ENCODE results near the gene TNN.

The TNN gene

GRCh38 chr1:175147569-175147968 is 79.9 kb downstream of the TNN start:
- DNase-seq (ENCODE audit: low read depth in 2 of 2): no peak

- DNase-seq (ENCODE audit: low read depth in 2 of 2): no peak
Measured at GRCh38 chr1:175148068-175148467, 80.4 kb downstream of the TNN start.

GRCh38 chr1:175150596-175151319 is 83.1 kb downstream of the TNN start:
- DNase-seq (ENCODE audit: low read depth in 2 of 2): no peak

- peak; percentile 35 to 60 for DNase-seq (ENCODE audit: low read depth in 2 of 2)
Measured at GRCh38 chr1:175152006-175152652, 84.5 kb downstream of the TNN start.

GRCh38 chr1:175154629-175155472 is 87.2 kb downstream of the TNN start:
- DNase-seq (ENCODE audit: low read depth in 2 of 2): peak; percentile 52 to 63

- DNase-seq (ENCODE audit: low read depth in 2 of 2): no peak
Measured at GRCh38 chr1:175155473-175155856, 87.8 kb downstream of the TNN start.

- no peak for DNase-seq (ENCODE audit: low read depth in 2 of 2)
Measured at GRCh38 chr1:175155936-175156335, 88.3 kb downstream of the TNN start.

- no peak for DNase-seq (ENCODE audit: low read depth in 2 of 2)
Measured at GRCh38 chr1:175157200-175157599, 89.6 kb downstream of the TNN start.

GRCh38 chr1:175158170-175158591 is 90.5 kb downstream of the TNN start:
- DNase-seq (ENCODE audit: low read depth in 2 of 2): no peak

GRCh38 chr1:175162955-175163354 is 95.3 kb downstream of the TNN start:
- DNase-seq (ENCODE audit: low read depth in 2 of 2): no peak

GRCh38 chr1:175163702-175164101 is 96.1 kb downstream of the TNN start:
- DNase-seq (ENCODE audit: low read depth in 2 of 2): no peak

GRCh38 chr1:175164751-175165150 is 97.1 kb downstream of the TNN start:
- no peak for DNase-seq (ENCODE audit: low read depth in 2 of 2)

GRCh38 chr1:175166746-175167145 is 99.1 kb downstream of the TNN start:
- no peak for DNase-seq (ENCODE audit: low read depth in 2 of 2)

- no peak for DNase-seq (ENCODE audit: low read depth in 2 of 2)
Measured at GRCh38 chr1:175167861-175168260, 100.2 kb downstream of the TNN start.

GRCh38 chr1:175168782-175169181 is 101.1 kb downstream of the TNN start:
- no peak for DNase-seq (ENCODE audit: low read depth in 2 of 2)

GRCh38 chr1:175169286-175170018 is 101.8 kb downstream of the TNN start:
- no peak for DNase-seq (ENCODE audit: low read depth in 2 of 2)

- DNase-seq (ENCODE audit: low read depth in 2 of 2): no peak
Measured at GRCh38 chr1:175171036-175171913, 103.6 kb downstream of the TNN start.

GRCh38 chr1:175172503-175172902 is 104.9 kb downstream of the TNN start:
- no peak for DNase-seq (ENCODE audit: low read depth in 2 of 2)

- DNase-seq (ENCODE audit: low read depth in 2 of 2): no peak
Measured at GRCh38 chr1:175173531-175173930, 105.9 kb downstream of the TNN start.

- DNase-seq (ENCODE audit: low read depth in 2 of 2): no peak
Measured at GRCh38 chr1:175174309-175175102, 106.9 kb downstream of the TNN start.

All from stimulated activated CD4-positive, alpha-beta T cell treated with anti-CD3 and anti-CD28 coated beads, Interleukin-1b, Interleukin-23, amount 100 ng/mL, for 1 hour (primary cell).